Small intestine (tissue), 16 donors: ENCODE results near the gene SGCG. TPM values are rescaled to one million over a fixed set of nuclear protein-coding genes. Genes with fewer than 3 reads are reported as not detected.
"Not testable (repeated sequence)": the region's sequence is repeated elsewhere in the genome, so short reads cannot be mapped to it uniquely, and the experiment has no call there.

Experiments
- DNase-seq, 2 donors: peaks; one replicate each; pipeline versions ENCODE4 v3.0.0 to v3.0.0-alpha.2; 2013
- FAIRE-seq: peaks from 2 replicates; lab custom pipeline; 2012; peaks lifted over from hg19 to GRCh38; lab: Jason Lieb, UNC
- H3K27ac ChIP-seq, 3 donors: one replicate each; pipeline ENCODE4 v1.5.1; 2013; ENCODE audit warnings: low read length in 2 of 3, mild to moderate bottlenecking in 2 of 3, control low read depth in 1 of 3, inconsistent platforms in 1 of 3, low read depth in 1 of 3, moderate library complexity in 1 of 3
- H3K27me3 ChIP-seq, 3 donors: one replicate each; pipeline ENCODE4 v1.6.1; 2013; ENCODE audit warnings: low read length in 3 of 3, inconsistent platforms in 1 of 3; ENCODE audit not compliant: control insufficient read depth in 3 of 3, insufficient read depth in 3 of 3
- H3K36me3 ChIP-seq, 3 donors: one replicate each; pipeline ENCODE4 v1.6.1; 2013; ENCODE audit warnings: low read length in 3 of 3, inconsistent platforms in 1 of 3, low read depth in 1 of 3, mild to moderate bottlenecking in 1 of 3, moderate library complexity in 1 of 3; ENCODE audit not compliant: control insufficient read depth in 3 of 3, insufficient read depth in 2 of 3
- H3K4me1 ChIP-seq, 3 donors: one replicate each; pipeline ENCODE4 v1.6.1; 2013; ENCODE audit warnings: low read length in 2 of 3, inconsistent platforms in 1 of 3, low read depth in 1 of 3, mild to moderate bottlenecking in 1 of 3, moderate library complexity in 1 of 3; ENCODE audit not compliant: control insufficient read depth in 3 of 3, insufficient read depth in 2 of 3
- H3K4me3 ChIP-seq, 3 donors: one replicate each; pipeline ENCODE4 v1.5.1; 2013; ENCODE audit warnings: low read length in 3 of 3, control low read depth in 1 of 3, inconsistent platforms in 1 of 3, low read depth in 1 of 3, mild to moderate bottlenecking in 1 of 3, moderate library complexity in 1 of 3
- H3K9me3 ChIP-seq, 2 donors: one replicate each; pipeline ENCODE4 v1.6.1; 2013; ENCODE audit warnings: low read depth in 1 of 2, low read length in 1 of 2; ENCODE audit not compliant: control insufficient read depth in 2 of 2, insufficient read depth in 1 of 2
- WGBS, 3 donors: extraction: QIAGEN DNeasy Blood & Tissue Kit; methylation state at CpG; one replicate each; pipeline ENCODE4 v1.1.7; 2013; 5-methylcytosine and 5-hydroxymethylcytosine counted together
- long read RNA-seq, 10 donors: transcript quantifications; one replicate each; lab custom pipeline, GENCODE V29; 2026
- polyA plus RNA-seq, 4 donors: library from polyadenylated mRNA; stranded (reverse) in 3 of 4; unstranded in 1 of 4; fragments of 200-250 nt in 3 of 4; fragments of 120-200 nt in 1 of 4; gene quantifications; one replicate each; pipeline versions ENCODE4 v1.2.1 to v1.2.3, GENCODE V29; 2013
- donor health status: healthy with polysubstance abuse.
- donor health status: control.
- donor health status: control.
- donor health status: Bipolar disorder and iron deficiency.
- donor health status: healthy.

SGCG gene, protein sequence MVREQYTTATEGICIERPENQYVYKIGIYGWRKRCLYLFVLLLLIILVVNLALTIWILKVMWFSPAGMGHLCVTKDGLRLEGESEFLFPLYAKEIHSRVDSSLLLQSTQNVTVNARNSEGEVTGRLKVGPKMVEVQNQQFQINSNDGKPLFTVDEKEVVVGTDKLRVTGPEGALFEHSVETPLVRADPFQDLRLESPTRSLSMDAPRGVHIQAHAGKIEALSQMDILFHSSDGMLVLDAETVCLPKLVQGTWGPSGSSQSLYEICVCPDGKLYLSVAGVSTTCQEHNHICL
- polyA plus RNA-seq, result under 1 TPM in 2 of 4 donors, not detected in 2; 0.35 to 0.43 TPM
- long read RNA-seq, donor 1, result 0 reads
- long read RNA-seq, donor 2, result 0 reads
- long read RNA-seq, donor 3, result 0 reads
- long read RNA-seq, donor 4, result 0 reads
- long read RNA-seq, donor 5, result 0 reads
- long read RNA-seq, donor 6, result 0 reads
- long read RNA-seq, donor 7, result 0 reads
- long read RNA-seq, donor 8, partial matches to known transcripts, result 0 of 1 reads
- long read RNA-seq, donor 8, other reads (novel, unspliced or antisense), result 0 of 1 reads
- long read RNA-seq, donor 9, result 0 reads
- long read RNA-seq, donor 10, result 0 reads

DNA sequence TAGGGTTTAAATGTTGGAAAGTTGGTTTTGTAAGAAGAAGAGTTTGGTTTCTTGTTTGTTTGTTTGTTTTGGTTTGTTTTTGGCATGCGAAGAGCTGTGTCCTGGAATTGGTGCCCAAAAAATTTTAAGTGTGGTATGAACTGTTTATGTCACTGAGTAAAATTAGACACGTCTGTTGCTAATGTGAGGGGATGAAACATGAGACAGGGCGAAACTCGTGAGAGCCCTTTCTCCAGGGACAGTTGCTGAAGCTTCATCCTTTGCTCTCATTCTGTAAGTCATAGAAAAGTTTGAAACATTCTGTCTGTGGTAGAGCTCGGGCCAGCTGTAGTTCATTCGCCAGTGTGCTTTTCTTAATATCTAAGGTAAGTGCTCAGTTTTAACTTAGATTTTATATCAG is at the start of gene SGCG:
TSS of gene SGCG (plus strand) at position 269 of the 400 bp plus-strand sequence. CDS start 22,716 bp downstream, outside the sequence.
- 61 to 75% (median 72%) methylated on average over 6 of the region's 6 CpGs for WGBS, 3 donors
- no peak for FAIRE-seq
- Histone ChIP-seq H3K36me3 (no peaks in the 10 kb centered on the region), H3K4me3 (no peak within 1 kb of the TSS), H3K27me3 (no peaks in the 10 kb centered on the region), H3K9me3 (no peaks in the 10 kb centered on the region), H3K4me1 (no peaks in the 10 kb centered on the region), H3K27ac (no peak within 1 kb of the TSS)
- DNase-seq, result no peak

- Histone ChIP-seq H3K27me3 (no peaks in the 10 kb centered on the region), H3K9me3 (no peaks in the 10 kb centered on the region), H3K4me3 (no peak overlapping the region), H3K4me1 (no peaks in the 10 kb centered on the region), H3K27ac (no peak overlapping the region), H3K36me3 (no peaks in the 10 kb centered on the region)
- DNase-seq (no peak), FAIRE-seq (no peak)
- WGBS, 3 donors, result 80 to 88% (median 84%) methylated on average over 4 to 5 of the region's 5 CpGs
Observed at GRCh38 chr13:23134542-23134941, 46.2 kb upstream of the SGCG start.

GRCh38 chr13:23140492-23140891 is 40.3 kb upstream of the SGCG start:
- DNase-seq (no peak), FAIRE-seq (no peak)
- no peaks in the 10 kb centered on the region for H3K27me3 ChIP-seq
- no peaks in the 10 kb centered on the region for H3K36me3 ChIP-seq
- 53 to 78% (median 61%) methylated on average over 2 of the region's 2 CpGs for WGBS, 3 donors
- no peaks in the 10 kb centered on the region for H3K4me1 ChIP-seq
- H3K27ac ChIP-seq, result no peak overlapping the region
- H3K4me3 ChIP-seq, result no peak overlapping the region
- peaks cover 0 to 4% of the 10 kb centered on the region in 2 donors for H3K9me3 ChIP-seq

DNA sequence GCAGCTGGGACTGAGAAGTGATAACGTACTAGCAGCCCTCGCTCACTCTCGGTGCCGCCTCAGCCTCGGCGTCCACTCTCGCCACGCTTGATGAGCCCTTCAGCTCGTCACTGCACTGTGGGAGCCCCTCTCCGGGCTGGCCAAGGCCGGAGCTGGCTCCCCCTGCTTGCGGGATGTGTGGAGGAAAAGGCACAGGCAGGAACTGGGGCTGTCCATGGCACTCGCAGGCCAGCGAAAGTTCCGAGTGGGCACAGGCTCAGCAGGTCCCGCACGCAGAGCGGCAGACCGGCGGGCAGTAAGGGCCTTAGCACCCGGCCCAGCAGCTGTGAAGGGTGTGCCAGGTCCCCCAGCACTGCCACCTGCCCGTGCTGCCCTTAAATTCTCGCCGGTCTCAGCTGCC is 38.8 kb upstream of the SGCG start:
- Histone ChIP-seq H3K9me3 (peaks cover 0 to 4% of the 10 kb centered on the region in 2 donors), H3K36me3 (no peaks in the 10 kb centered on the region), H3K4me1 (no peaks in the 10 kb centered on the region), H3K27ac (no peak overlapping the region), H3K4me3 (no peak overlapping the region), H3K27me3 (no peaks in the 10 kb centered on the region)
- WGBS, 3 donors, result 92 to 93% (median 92%) methylated on average over 24 of the region's 24 CpGs
- FAIRE-seq (no peak), DNase-seq (no peak)

DNA sequence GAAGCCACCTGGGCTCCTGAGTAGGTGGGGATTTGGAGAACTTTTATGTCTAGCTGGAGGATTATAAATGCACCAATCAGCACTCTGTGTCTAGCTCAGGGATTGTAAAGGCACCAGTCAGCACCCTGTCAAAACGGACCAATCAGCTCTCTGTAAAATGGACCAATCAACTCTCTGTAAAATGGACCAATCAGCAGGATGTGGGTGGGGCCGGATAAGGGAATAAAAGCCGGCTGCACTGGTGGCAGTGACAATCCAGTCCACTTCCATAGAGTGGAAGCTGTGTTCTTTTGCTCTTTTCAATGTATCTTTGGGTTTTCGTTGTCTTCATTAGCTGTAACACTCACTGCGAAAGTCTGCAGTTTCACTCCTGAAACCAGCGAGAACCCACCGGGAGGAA is 38.2 kb upstream of the SGCG start:
- H3K4me3 ChIP-seq, H3K4me1 ChIP-seq, H3K36me3 ChIP-seq, FAIRE-seq, H3K27me3 ChIP-seq, H3K27ac ChIP-seq, H3K9me3 ChIP-seq, DNase-seq: not testable (repeated sequence)
- WGBS, 3 donors, result 87 to 92% (median 88%) methylated on average over 7 of the region's 7 CpGs

- Histone ChIP-seq H3K4me1 (no peaks in the 10 kb centered on the region), H3K36me3 (no peaks in the 10 kb centered on the region), H3K4me3 (no peak overlapping the region), H3K9me3 (peaks cover 0 to 4% of the 10 kb centered on the region in 2 donors), H3K27me3 (no peaks in the 10 kb centered on the region), H3K27ac (no peak overlapping the region)
- DNase-seq, result no peak
- FAIRE-seq, result no peak
- WGBS, 3 donors, result 84 to 89% (median 86%) methylated on average over 2 of the region's 2 CpGs
Observed at GRCh38 chr13:23144431-23144830, 36.3 kb upstream of the SGCG start.

DNA sequence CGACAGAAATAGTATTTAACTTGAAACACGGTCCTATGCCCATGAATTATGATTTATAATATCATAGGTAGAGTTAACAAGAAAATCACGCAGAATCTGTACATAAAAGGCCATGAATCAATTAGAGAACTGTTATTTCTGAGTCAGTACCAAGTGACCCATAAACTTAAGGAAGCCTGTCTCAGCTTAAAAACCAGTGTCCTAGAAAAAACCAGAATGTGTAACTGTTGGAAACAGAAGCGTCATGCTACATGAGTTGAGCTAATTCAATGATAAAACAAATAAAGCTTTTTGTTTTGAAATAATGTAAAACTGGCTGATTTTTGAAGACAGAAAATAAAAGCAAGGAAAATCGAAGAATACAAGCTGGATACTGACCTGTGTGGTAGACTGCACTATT is 34.8 kb upstream of the SGCG start:
- WGBS, 3 donors, result 81 to 85% (median 83%) methylated on average over 5 of the region's 5 CpGs
- Histone ChIP-seq H3K27ac (no peak overlapping the region), H3K9me3 (peaks cover 0 to 4% of the 10 kb centered on the region in 2 donors), H3K4me3 (no peak overlapping the region), H3K27me3 (no peaks in the 10 kb centered on the region), H3K36me3 (no peaks in the 10 kb centered on the region), H3K4me1 (no peaks in the 10 kb centered on the region)
- DNase-seq, result no peak
- FAIRE-seq, result no peak

GRCh38 chr13:23146811-23147625 is 33.8 kb upstream of the SGCG start:
- Histone ChIP-seq H3K4me1 (no peaks in the 10 kb centered on the region), H3K36me3 (no peaks in the 10 kb centered on the region), H3K4me3 (no peak overlapping the region), H3K9me3 (peaks cover 0 to 3% of the 10 kb centered on the region in 2 donors), H3K27ac (no peak overlapping the region), H3K27me3 (no peaks in the 10 kb centered on the region)
- WGBS, 3 donors, result 64 to 74% (median 69%) methylated on average over 12 of the region's 12 CpGs
- FAIRE-seq, result no peak
- no peak for DNase-seq
